ENCODE data around the gene MGAT4B.

The MGAT4B gene

DNA sequence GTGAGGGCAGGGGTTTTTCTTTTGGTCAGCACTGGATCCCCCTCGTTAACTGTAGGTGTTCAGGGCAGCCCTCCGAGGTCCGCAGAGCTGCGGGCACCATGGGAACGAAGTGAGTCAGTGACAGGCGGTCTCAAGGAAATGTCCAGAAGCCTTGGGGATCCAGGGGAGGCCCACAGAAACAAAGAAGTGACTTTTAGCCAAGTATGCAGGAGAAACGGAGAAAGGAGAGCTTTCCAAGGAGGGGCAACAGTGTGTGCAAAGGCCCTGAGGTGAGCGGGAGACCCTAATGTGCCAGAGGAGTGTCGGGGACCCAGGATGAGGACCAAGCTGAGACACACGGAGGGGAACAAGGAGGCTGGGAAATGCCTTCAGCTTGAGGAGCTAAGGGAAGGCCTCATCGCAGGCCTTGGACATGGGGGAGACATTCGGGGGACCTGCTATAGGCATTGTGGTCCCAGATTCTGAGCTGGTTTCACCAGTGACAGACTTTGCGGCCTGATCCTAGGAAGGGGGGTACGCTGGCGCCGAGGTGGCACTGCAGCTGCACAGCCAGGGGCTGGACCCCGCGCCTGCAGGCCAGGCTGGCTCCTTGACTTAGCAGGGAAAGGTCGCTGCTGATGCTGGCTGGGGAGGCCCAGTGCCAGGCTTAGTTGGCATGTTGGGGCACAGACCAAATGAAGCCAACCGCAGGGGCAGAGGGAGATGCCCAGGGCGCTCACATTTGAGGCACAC, 9.6 kb downstream of the MGAT4B start:
- Histone ChIP-seq H3K4me1 (ENCODE audit: control insufficient read depth in 1 of 2, insufficient read depth in 1 of 2, low read depth in 1 of 2, low read length in 1 of 2) (peaks cover 46 to 59% of the 10 kb centered on the region in 2 experiments), H3K27ac (peak overlapping the region; percentile 76), H3K36me3 (peaks cover 42% of the 10 kb centered on the region), H3K4me3 (ENCODE audit: low read depth in 1 of 2, low read length in 1 of 2) (peak overlapping the region; percentile 61 to 86), H3K27me3 (no peaks in the 10 kb centered on the region), H3K9me3 (no peaks in the 10 kb centered on the region)
- TF ChIP-seq, protein P1, sequence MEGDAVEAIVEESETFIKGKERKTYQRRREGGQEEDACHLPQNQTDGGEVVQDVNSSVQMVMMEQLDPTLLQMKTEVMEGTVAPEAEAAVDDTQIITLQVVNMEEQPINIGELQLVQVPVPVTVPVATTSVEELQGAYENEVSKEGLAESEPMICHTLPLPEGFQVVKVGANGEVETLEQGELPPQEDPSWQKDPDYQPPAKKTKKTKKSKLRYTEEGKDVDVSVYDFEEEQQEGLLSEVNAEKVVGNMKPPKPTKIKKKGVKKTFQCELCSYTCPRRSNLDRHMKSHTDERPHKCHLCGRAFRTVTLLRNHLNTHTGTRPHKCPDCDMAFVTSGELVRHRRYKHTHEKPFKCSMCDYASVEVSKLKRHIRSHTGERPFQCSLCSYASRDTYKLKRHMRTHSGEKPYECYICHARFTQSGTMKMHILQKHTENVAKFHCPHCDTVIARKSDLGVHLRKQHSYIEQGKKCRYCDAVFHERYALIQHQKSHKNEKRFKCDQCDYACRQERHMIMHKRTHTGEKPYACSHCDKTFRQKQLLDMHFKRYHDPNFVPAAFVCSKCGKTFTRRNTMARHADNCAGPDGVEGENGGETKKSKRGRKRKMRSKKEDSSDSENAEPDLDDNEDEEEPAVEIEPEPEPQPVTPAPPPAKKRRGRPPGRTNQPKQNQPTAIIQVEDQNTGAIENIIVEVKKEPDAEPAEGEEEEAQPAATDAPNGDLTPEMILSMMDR (IDR thresholded peaks at IDR 0.05) = no peak

DNA sequence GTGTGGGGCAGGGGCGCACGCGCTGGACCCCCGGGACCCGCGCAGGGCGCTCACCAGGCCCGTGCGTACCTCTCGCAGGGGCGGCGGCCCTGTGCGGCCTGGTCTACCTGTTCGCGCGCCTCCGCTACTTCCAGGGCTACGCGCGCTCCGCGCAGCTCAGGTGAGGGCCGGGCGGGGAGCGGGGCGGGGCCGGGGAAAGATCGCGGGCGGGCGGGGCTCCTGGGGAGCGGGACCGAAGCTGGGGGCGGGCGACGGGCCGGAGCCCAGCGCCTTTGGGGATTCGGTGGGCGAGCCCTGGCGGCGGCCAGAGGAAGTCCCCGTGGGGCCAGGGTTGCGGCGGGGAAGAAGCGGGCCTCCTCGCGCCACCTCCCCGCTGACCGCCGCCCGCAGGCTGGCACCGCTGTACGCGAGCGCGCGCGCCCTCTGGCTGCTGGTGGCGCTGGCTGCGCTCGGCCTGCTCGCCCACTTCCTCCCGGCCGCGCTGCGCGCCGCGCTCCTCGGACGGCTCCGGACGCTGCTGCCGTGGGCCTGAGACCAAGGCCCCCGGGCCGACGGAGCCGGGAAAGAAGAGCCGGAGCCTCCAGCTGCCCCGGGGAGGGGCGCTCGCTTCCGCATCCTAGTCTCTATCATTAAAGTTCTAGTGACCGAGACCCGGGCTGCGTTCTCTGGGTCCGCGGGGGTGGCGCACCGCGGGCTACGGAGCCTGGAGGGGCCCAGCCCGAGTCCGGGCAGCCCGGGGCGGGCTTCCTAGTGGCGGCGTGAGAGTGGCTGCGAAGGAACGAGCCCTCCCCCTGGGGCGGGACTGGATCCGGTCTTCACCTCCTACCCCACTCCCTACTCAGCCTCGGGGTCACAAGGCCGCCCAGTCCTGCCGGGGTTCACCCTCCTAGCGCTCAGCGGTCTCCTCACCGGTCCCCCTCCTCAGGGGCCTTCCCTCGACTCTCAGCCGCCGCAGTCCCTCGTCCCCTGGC, 10.5 kb downstream of the MGAT4B start:
- Histone ChIP-seq H3K27me3 (no peaks in the 10 kb centered on the region), H3K4me3 (ENCODE audit: low read depth in 1 of 2, low read length in 1 of 2) (peak overlapping the region; percentile 61 to 86), H3K27ac (peak overlapping the region; percentile 76), H3K4me1 (ENCODE audit: control insufficient read depth in 1 of 2, insufficient read depth in 1 of 2, low read depth in 1 of 2, low read length in 1 of 2) (peaks cover 42 to 51% of the 10 kb centered on the region in 2 experiments), H3K9me3 (no peaks in the 10 kb centered on the region), H3K36me3 (peaks cover 39% of the 10 kb centered on the region)
- TF ChIP-seq, protein P1 (IDR thresholded peaks at IDR 0.05) = peak; percentile 95

DNA sequence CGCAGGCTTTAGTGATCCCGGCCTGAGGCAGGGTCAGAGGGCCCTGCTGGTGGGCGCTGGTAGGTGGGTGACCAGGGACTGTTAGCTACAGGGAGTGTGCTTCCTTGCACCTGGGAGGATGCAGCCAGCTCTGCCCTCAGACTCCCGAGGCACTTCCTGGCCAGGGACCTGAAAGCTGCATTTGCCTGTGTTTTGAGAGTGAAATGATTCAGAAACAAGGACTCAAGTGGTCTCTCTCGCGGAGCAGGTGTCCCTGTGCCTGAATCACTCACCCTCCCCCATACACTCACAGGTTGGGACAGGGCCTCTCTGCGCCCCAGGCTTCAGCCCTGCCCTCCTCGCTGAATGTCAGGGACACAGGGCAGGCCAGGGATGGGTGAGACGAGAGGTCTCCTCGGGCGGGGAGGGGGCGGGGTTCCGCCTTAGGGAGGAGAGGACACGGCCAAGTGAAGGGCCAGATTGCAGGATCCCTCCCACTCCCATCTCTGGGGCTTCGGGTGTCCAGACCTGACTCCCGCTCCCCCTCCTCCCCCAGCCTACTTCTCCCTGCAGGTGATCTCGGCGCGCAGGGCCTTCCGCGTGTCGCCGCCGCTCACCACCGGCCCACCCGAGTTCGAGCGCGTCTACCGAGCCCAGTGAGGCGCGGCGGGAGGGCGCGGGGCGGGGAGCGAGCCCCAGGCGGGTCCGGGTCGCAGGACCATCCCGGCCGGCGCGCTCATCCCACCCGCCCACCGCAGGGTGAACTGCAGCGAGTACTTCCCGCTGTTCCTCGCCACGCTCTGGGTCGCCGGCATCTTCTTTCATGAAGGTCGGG, 11.4 kb downstream of the MGAT4B start:
- Histone ChIP-seq H3K27ac (peak overlapping the region; percentile 76), H3K9me3 (no peaks in the 10 kb centered on the region), H3K4me1 (ENCODE audit: control insufficient read depth in 1 of 2, insufficient read depth in 1 of 2, low read depth in 1 of 2, low read length in 1 of 2) (peaks cover 42 to 51% of the 10 kb centered on the region in 2 experiments), H3K27me3 (no peaks in the 10 kb centered on the region), H3K4me3 (ENCODE audit: low read depth in 1 of 2, low read length in 1 of 2) (peak overlapping the region; percentile 61 to 86), H3K36me3 (peaks cover 32% of the 10 kb centered on the region)
- TF ChIP-seq, protein P1 (IDR thresholded peaks at IDR 0.05) = no peak

DNA sequence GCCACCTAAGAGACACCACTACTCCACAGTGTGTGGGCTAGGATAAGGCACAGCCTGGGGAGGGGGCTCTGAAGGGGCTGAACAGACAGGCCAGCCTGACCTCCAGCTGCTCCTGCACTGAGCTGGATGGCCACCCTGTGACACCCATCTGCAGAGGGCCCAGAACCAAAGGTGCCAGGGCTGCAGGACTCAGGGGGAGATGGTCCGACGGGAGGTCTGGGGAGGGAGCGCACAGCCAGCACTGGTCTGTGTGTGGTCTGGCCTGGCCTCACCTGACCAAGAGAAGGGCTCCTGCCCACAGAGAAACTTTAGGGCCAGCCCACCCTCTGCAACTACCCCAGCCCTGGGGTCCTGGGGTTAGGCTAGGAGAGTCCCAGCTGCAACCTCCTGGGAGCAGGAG, 12.1 kb downstream of the MGAT4B start:
- H3K4me1 ChIP-seq (ENCODE audit: control insufficient read depth in 1 of 2, insufficient read depth in 1 of 2, low read depth in 1 of 2, low read length in 1 of 2) = peaks cover 42 to 51% of the 10 kb centered on the region in 2 experiments
- no peak overlapping the region for H3K27ac ChIP-seq

More for the DNA sequence above, 12.1 kb downstream of the MGAT4B start:
- Histone ChIP-seq H3K4me3 (ENCODE audit: low read depth in 1 of 2, low read length in 1 of 2) (no peak overlapping the region), H3K27me3 (no peaks in the 10 kb centered on the region), H3K36me3 (peaks cover 26% of the 10 kb centered on the region), H3K9me3 (no peaks in the 10 kb centered on the region)
- TF ChIP-seq, protein P1 (IDR thresholded peaks at IDR 0.05) = no peak
